GM19438 (cell line): ENCODE results near the gene DYNLL1.
"Not testable (repeated sequence)": the region's sequence is repeated elsewhere in the genome, so short reads cannot be mapped to it uniquely, and the experiment has no call there.

Experiments used
- ATAC-seq: cut with Tn5 transposase; IDR thresholded peaks from one replicate; pipeline ENCODE4 v1.9.1; 2021; ENCODE audit warnings: low read depth; ENCODE audit not compliant: unreplicated experiment

DYNLL1 gene

GRCh38 chr12:120504587-120504986 is 8.7 kb downstream of the DYNLL1 start:
- no peak for ATAC-seq

GRCh38 chr12:120508537-120508936 is 12.6 kb downstream of the DYNLL1 start:
- no peak for ATAC-seq

- no peak for ATAC-seq
Measured at GRCh38 chr12:120514002-120514401, 18.1 kb downstream of the DYNLL1 start.

- no peak for ATAC-seq
Measured at GRCh38 chr12:120515496-120515895, 19.6 kb downstream of the DYNLL1 start.

GRCh38 chr12:120519324-120519723 is 23.4 kb downstream of the DYNLL1 start:
- ATAC-seq: not testable (repeated sequence)

- ATAC-seq: no peak
Measured at GRCh38 chr12:120522568-120522967, 26.7 kb downstream of the DYNLL1 start.

GRCh38 chr12:120528861-120529525 is 33.1 kb downstream of the DYNLL1 start, which contains the start of gene COQ5:
TSS of gene COQ5 (minus strand) at chr12:120529158. CDS start at chr12:120529141, 17 bp downstream.
- peak; percentile 73 for ATAC-seq

GRCh38 chr12:120529641-120530417 is 33.9 kb downstream of the DYNLL1 start:
- no peak for ATAC-seq

GRCh38 chr12:120530418-120530761 is 34.5 kb downstream of the DYNLL1 start:
- ATAC-seq: not testable (repeated sequence)

- ATAC-seq: no peak
Measured at GRCh38 chr12:120532701-120533238, 36.9 kb downstream of the DYNLL1 start.

GRCh38 chr12:120534203-120534702 is 38.3 kb downstream of the DYNLL1 start, which contains the start of gene RNF10:
TSS of gene RNF10 (plus strand) at chr12:120534356. CDS start at chr12:120534812, 456 bp downstream.
- peak; percentile 51 for ATAC-seq

- peak; percentile 35 for ATAC-seq
Measured at GRCh38 chr12:120534703-120535655, 39.1 kb downstream of the DYNLL1 start.

GRCh38 chr12:120536064-120536791 is 40.3 kb downstream of the DYNLL1 start:
- ATAC-seq: no peak

- no peak for ATAC-seq
Measured at GRCh38 chr12:120537856-120538220, 41.9 kb downstream of the DYNLL1 start.

GRCh38 chr12:120538281-120539156 is 42.6 kb downstream of the DYNLL1 start:
- no peak for ATAC-seq

GRCh38 chr12:120539303-120539702 is 43.4 kb downstream of the DYNLL1 start:
- ATAC-seq: no peak

- ATAC-seq: no peak
Measured at GRCh38 chr12:120540445-120540844, 44.5 kb downstream of the DYNLL1 start.

- ATAC-seq: no peak
Measured at GRCh38 chr12:120542166-120542565, 46.3 kb downstream of the DYNLL1 start.

GRCh38 chr12:120544691-120545090 is 48.8 kb downstream of the DYNLL1 start:
- ATAC-seq: no peak
